ENCODE results near the gene PSMC4.

Gene PSMC4

DNA sequence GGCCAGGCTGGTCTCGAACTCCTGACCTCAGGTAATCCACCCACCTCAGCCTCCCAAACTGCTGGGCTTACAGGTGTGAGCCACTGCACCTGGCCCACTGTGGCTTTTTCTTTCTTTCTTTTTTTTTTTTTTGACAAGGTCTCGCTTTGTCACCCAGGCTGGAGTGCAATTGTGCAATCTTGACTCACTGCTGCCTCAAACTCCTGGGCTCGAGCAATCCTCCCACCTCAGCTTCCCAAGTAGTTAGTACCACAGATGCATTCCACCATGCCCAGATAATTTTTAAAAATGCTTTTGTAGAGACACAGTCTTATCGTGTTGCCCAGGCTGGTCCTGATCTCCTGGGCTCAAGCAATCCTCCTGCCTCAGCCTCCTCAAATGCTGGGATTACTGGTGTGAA, 24.4 kb upstream of the PSMC4 start:
- TF ChIP-seq, protein P1, sequence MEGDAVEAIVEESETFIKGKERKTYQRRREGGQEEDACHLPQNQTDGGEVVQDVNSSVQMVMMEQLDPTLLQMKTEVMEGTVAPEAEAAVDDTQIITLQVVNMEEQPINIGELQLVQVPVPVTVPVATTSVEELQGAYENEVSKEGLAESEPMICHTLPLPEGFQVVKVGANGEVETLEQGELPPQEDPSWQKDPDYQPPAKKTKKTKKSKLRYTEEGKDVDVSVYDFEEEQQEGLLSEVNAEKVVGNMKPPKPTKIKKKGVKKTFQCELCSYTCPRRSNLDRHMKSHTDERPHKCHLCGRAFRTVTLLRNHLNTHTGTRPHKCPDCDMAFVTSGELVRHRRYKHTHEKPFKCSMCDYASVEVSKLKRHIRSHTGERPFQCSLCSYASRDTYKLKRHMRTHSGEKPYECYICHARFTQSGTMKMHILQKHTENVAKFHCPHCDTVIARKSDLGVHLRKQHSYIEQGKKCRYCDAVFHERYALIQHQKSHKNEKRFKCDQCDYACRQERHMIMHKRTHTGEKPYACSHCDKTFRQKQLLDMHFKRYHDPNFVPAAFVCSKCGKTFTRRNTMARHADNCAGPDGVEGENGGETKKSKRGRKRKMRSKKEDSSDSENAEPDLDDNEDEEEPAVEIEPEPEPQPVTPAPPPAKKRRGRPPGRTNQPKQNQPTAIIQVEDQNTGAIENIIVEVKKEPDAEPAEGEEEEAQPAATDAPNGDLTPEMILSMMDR (IDR thresholded peaks at IDR 0.05): no peak

DNA sequence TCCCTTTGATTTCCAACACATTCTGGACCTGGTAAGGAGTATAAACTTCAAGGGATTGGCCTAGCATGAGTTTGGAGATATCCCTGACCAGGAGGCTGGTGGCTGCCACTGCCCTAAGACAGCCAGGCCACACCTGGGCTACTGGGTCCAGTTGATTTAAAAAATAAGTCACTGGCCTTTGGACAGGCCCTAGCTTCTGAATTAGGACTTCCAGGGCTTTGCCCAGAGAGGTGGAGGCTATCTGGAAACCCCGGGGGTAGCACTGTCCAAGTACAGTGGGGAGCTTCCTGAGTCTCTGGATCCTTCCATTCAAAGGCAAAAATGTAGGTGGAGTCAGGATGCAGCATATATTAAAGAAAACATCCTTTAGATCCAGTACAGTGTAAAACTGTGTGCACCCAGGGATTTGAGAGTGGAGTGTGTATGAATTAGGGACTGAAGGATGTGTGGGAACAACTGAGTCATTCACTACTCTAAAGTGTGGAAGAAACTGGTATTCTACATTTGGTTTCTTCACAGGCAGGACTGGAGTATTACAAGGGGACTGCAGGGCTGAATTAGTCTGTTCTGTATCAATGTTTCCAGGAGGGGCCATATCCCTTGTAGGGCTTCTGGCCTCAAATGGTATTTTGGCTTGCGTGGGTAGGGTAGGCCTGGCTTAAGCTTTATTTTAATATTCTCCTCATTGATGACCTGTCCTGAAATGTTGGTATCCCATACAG, 21.8 kb upstream of the PSMC4 start:
- TF ChIP-seq, protein P1 (IDR thresholded peaks at IDR 0.05): no peak

DNA sequence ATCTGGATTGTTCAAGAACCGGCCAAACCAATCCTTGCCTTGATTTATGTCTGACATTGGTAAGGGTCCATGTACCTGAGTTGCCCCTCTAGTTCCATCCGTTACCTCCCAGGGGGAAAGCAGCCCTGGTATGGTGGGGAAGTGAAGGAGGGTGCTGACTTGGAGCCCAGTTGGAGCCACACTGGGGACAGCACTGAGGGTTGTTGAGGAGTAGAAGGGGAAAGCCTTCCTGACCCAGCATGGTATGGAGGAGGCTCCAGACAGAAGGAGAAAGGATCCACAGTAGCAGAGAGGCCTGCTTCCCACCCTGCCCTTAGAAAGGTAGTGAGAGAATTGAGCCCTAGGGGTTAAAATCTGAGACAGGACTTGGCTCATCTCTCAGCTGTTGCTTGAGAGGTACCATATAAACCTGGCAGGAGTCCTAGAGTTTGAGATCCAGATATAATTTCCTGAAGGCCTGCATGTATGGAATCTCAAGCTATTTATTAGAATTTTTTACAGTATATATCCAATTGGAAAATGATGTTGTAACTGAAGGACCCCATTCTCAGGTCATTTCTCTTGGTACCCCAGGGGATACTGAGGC, 19.8 kb upstream of the PSMC4 start:
- TF ChIP-seq, protein P1 (IDR thresholded peaks at IDR 0.05): no peak

DNA sequence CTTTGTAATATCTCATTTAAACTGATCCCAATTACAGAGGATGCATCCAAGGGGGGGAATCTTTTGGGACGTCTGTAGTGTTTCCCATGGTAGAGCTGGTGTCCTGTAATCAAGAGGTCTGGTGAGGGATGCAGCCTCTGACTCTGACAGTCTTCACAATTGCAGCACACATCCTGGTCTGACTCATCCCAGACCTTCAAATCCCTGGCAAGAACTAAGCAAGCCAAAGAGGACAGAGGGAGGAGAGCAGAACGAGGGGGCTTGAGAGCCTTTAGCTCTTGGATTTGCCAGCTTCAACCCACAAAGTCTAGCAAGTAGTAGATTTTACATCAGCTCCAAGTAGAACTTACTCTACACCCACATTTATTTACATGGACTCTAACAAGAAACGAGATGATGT, 19.3 kb upstream of the PSMC4 start:
- TF ChIP-seq, protein P1 (IDR thresholded peaks at IDR 0.05): no peak

DNA sequence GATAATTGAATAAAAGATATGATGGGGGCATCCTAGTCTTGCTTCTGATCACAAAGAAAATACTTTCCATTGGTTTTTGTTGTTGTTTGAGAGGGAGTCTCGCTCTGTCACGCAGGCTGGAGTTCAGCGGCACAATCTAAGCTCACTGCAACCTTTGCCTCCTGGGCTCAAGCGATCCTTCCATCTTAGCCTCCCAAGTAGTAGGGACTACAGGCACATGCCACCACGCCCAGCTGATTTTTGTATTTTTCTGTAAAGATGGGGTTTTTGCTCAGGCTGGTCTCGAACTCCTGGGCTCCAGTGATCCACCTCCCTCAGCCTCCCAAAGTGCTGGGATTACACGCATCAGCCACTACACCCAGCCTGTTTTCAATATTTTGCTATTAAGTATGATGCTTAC, 17.1 kb upstream of the PSMC4 start:
- TF ChIP-seq, protein P1 (IDR thresholded peaks at IDR 0.05): no peak

DNA sequence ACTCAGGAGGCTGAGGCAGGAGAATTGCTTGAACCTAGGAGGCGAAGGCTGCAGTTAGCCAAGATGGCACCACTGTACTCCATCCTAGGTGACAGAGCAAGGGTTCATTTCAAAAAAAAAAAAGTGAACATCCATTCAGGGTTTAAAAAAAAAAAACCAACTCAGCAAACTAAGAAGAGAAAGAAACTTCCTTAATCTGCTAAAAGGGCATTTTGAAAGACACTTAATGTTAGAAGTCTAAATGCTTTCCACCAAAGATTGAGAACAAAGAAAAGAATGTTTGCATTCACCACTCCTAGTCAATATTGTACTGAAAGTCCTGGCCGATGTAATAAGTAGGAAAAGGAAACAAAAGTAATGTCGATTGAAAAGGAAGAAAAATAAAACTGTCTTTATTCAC, 7.1 kb upstream of the PSMC4 start:
- TF ChIP-seq, protein P1 (IDR thresholded peaks at IDR 0.05): no peak

DNA sequence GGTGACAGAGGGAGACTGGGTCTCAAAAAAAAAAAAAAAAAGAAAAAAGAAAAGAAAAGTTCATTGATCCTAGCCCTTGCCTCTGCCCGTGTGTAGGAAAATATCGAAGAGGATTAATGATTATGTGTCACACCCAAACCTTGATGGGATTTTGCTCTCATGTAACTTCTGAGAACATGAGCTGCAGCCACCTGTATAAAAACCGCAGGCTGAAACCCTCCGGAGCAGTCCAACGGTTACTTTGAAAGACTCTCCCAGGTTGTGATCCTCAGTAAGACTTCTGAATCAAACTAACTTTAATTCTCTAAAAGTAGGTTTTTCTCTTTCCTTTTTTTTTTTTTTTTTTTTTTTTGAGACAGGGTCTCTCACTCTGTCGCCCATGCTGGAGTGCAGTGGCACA, 4.3 kb upstream of the PSMC4 start:
- TF ChIP-seq, protein P1 (IDR thresholded peaks at IDR 0.05): no peak
